Type B pancreatic cell (in vitro differentiated cells): ENCODE results near the gene PUS1. TPM values are rescaled to one million over a fixed set of nuclear protein-coding genes. Genes with fewer than 3 reads are reported as not detected.

Source experiments
- DNase-seq: peaks from one replicate; pipeline ENCODE4 v3.0.0; 2021; ENCODE audit warnings: mixed read lengths; ENCODE audit not compliant: unreplicated experiment; ENCODE audit errors: extremely low spot score
- H3K27ac Mint-ChIP-seq: 2 replicates; pipeline ENCODE4 v1.8.0; 2021; ENCODE audit warnings: mild to moderate bottlenecking, mixed read lengths
- H3K27me3 Mint-ChIP-seq: 2 replicates; pipeline ENCODE4 v1.8.0; 2021; ENCODE audit warnings: mixed read lengths
- H3K36me3 Mint-ChIP-seq: 2 replicates; pipeline ENCODE4 v1.8.0; 2021; ENCODE audit warnings: mixed read lengths
- H3K4me1 Mint-ChIP-seq: one replicate; pipeline ENCODE4 v1.8.0; 2021; ENCODE audit warnings: mixed read lengths; ENCODE audit not compliant: unreplicated experiment
- H3K4me3 Mint-ChIP-seq: 2 replicates; pipeline ENCODE4 v1.8.0; 2021; ENCODE audit warnings: mild to moderate bottlenecking, mixed read lengths
- H3K9me3 Mint-ChIP-seq: 2 replicates; pipeline ENCODE4 v1.8.0; 2021; ENCODE audit warnings: mixed read lengths
- CTCF ChIP-seq: fragments of 200-600 bp; sonication (generic); conservative IDR thresholded peaks from 2 replicates; pipeline ENCODE4 v1.5.0; 2021; ENCODE audit warnings: antibody characterized with exemption, mild to moderate bottlenecking
- total RNA-seq: library from RNA; stranded (reverse); gene quantifications from 2 replicates; pipeline ENCODE4 v1.2.1, GENCODE V29; 2021; ENCODE audit warnings: low replicate concordance

Gene PUS1
- total RNA-seq, 1 donor from 2014 or later = 38.1 TPM

- no peak overlapping the region for H3K4me3 Mint-ChIP-seq
- no peaks in the 10 kb centered on the region for H3K27me3 Mint-ChIP-seq
- H3K36me3 Mint-ChIP-seq = peaks cover 14% of the 10 kb centered on the region
- H3K27ac Mint-ChIP-seq = no peak overlapping the region
- H3K4me1 Mint-ChIP-seq = no peaks in the 10 kb centered on the region
- TF ChIP-seq CTCF = no peak
- no peaks in the 10 kb centered on the region for H3K9me3 Mint-ChIP-seq
- no peak for DNase-seq
These were observed 57.3 kb downstream of the PUS1 start for GRCh38 chr12:131986361-131986760.

GRCh38 chr12:131986910-131987309 is 57.8 kb downstream of the PUS1 start:
- H3K4me3 Mint-ChIP-seq = no peak overlapping the region
- no peak for TF ChIP-seq CTCF
- no peaks in the 10 kb centered on the region for H3K4me1 Mint-ChIP-seq
- peaks cover 14% of the 10 kb centered on the region for H3K36me3 Mint-ChIP-seq
- DNase-seq = no peak
- H3K9me3 Mint-ChIP-seq = no peaks in the 10 kb centered on the region
- H3K27me3 Mint-ChIP-seq = no peaks in the 10 kb centered on the region
- H3K27ac Mint-ChIP-seq = no peak overlapping the region

- no peak for TF ChIP-seq CTCF
- Mint-ChIP-seq H3K27ac (no peak overlapping the region), H3K4me3 (no peak overlapping the region), H3K9me3 (no peaks in the 10 kb centered on the region), H3K4me1 (no peaks in the 10 kb centered on the region), H3K36me3 (peaks cover 19% of the 10 kb centered on the region), H3K27me3 (no peaks in the 10 kb centered on the region)
- no peak for DNase-seq
These were observed 58.5 kb downstream of the PUS1 start for GRCh38 chr12:131987552-131987951.

- no peak overlapping the region for H3K27ac Mint-ChIP-seq
- no peaks in the 10 kb centered on the region for H3K9me3 Mint-ChIP-seq
- no peak for DNase-seq
- peaks cover 23% of the 10 kb centered on the region for H3K36me3 Mint-ChIP-seq
- no peak overlapping the region for H3K4me3 Mint-ChIP-seq
- H3K27me3 Mint-ChIP-seq = no peaks in the 10 kb centered on the region
- no peak for TF ChIP-seq CTCF
- H3K4me1 Mint-ChIP-seq = no peaks in the 10 kb centered on the region
These were observed 59.1 kb downstream of the PUS1 start for GRCh38 chr12:131988054-131988796.

GRCh38 chr12:131989021-131989420 is 59.9 kb downstream of the PUS1 start:
- DNase-seq = no peak
- Mint-ChIP-seq H3K27ac (no peak overlapping the region), H3K9me3 (no peaks in the 10 kb centered on the region), H3K27me3 (no peaks in the 10 kb centered on the region), H3K4me1 (no peaks in the 10 kb centered on the region), H3K36me3 (peaks cover 30% of the 10 kb centered on the region), H3K4me3 (no peak overlapping the region)
- no peak for TF ChIP-seq CTCF
